Smooth muscle cell (in vitro differentiated cells): ENCODE results near the gene CWC27. TPM values are rescaled to one million over a fixed set of nuclear protein-coding genes. Genes with fewer than 3 reads are reported as not detected.

Source experiments
- DNase-seq: peaks from one replicate; lab custom pipeline; 2025; ENCODE audit not compliant: unreplicated experiment; lab: John Stamatoyannopoulos, UW
- H2AFZ ChIP-seq: fragments of 200-600 bp; sonication (generic); 2 replicates; pipeline ENCODE4 v1.6.0; 2016; ENCODE audit warnings: antibody characterized with exemption, low read depth, mild to moderate bottlenecking
- H3F3A ChIP-seq: fragments of 200-600 bp; sonication (generic); 2 replicates; pipeline ENCODE4 v1.6.0; 2017; ENCODE audit warnings: antibody characterized with exemption, low read depth
- H3K27ac ChIP-seq: fragments of 200-600 bp; sonication (generic); 2 replicates; pipeline ENCODE4 v1.5.1; 2016; ENCODE audit warnings: low read depth, mild to moderate bottlenecking
- H3K27me3 ChIP-seq: fragments of 200-600 bp; sonication (generic); 2 replicates; pipeline ENCODE4 v1.6.1; 2016; ENCODE audit warnings: low read depth, mild to moderate bottlenecking
- H3K36me3 ChIP-seq: fragments of 200-600 bp; sonication (generic); 2 replicates; pipeline ENCODE4 v1.5.1; 2016; ENCODE audit warnings: low read depth
- H3K4me1 ChIP-seq: fragments of 200-600 bp; sonication (generic); 2 replicates; pipeline ENCODE4 v1.5.1; 2016; ENCODE audit warnings: low read depth
- H3K4me2 ChIP-seq: fragments of 200-600 bp; sonication (generic); 2 replicates; pipeline ENCODE4 v1.6.0; 2016; ENCODE audit warnings: mild to moderate bottlenecking
- H3K4me3 ChIP-seq: fragments of 200-600 bp; sonication (generic); 2 replicates; pipeline ENCODE4 v1.5.1; 2016; ENCODE audit warnings: mild to moderate bottlenecking
- H3K79me2 ChIP-seq: fragments of 200-600 bp; sonication (generic); 2 replicates; pipeline ENCODE4 v1.6.0; 2016; ENCODE audit warnings: low read depth, mild to moderate bottlenecking
- H3K9ac ChIP-seq: fragments of 200-600 bp; sonication (generic); 2 replicates; pipeline ENCODE4 v1.6.0; 2016; ENCODE audit warnings: low read depth
- H3K9me3 ChIP-seq: fragments of 200-600 bp; sonication (generic); replicated peaks from 2 replicates; pipeline ENCODE4 v1.5.1; 2016; ENCODE audit warnings: low read depth
- H4K20me1 ChIP-seq: fragments of 200-600 bp; sonication (generic); 2 replicates; pipeline ENCODE4 v1.6.0; 2016; ENCODE audit warnings: low read depth
- CTCF ChIP-seq: fragments of 200-600 bp; sonication (generic); IDR thresholded peaks from 2 replicates; pipeline ENCODE4 v1.5.1; 2017; ENCODE audit warnings: borderline replicate concordance, mild to moderate bottlenecking, antibody characterized with exemption; ENCODE audit not compliant: insufficient read depth, poor library complexity, severe bottlenecking
- WGBS: methylation state at CpG from one replicate; pipeline ENCODE4 v1.1.7; 2016; ENCODE audit warnings: low lambda C conversion rate; 5-methylcytosine and 5-hydroxymethylcytosine counted together
- polyA plus RNA-seq: library from polyadenylated mRNA; unstranded; fragments of >200 nt; fragmentation: Nextera tagmentation; extraction: Ambion mirVana; gene quantifications from 2 replicates; pipeline ENCODE4 v1.2.1, GENCODE V29; 2016
- total RNA-seq: library from RNA; depleted of rRNA; stranded (reverse); fragments of >200 nt; gene quantifications from 2 replicates; pipeline ENCODE4 v1.2.3, GENCODE V29; 2014

CWC27 gene
- total and polyA plus RNA-seq, 2 experiments from 2014 or later, result 34.6 to 40.8 TPM

GRCh38 chr5:64839936-64840335 is 71.2 kb downstream of the CWC27 start:
- Histone ChIP-seq H3K79me2 (no peaks in the 10 kb centered on the region), H3K4me1 (peaks cover 3% of the 10 kb centered on the region), H2AFZ (no peak overlapping the region), H3F3A (no peaks in the 10 kb centered on the region), H3K9ac (no peak overlapping the region), H3K27ac (no peak overlapping the region), H3K36me3 (no peaks in the 10 kb centered on the region), H3K4me2 (no peak overlapping the region), H3K4me3 (no peak overlapping the region), H3K9me3 (no peaks in the 10 kb centered on the region), H3K27me3 (no peaks in the 10 kb centered on the region), H4K20me1 (no peaks in the 10 kb centered on the region)
- no peak for DNase-seq
- no peak for TF ChIP-seq CTCF
- WGBS, result 92% methylated on average over 1 of the region's 1 CpG

- Histone ChIP-seq H3K27ac (no peak overlapping the region), H3K4me3 (no peak overlapping the region), H2AFZ (no peak overlapping the region), H4K20me1 (no peaks in the 10 kb centered on the region), H3K27me3 (no peaks in the 10 kb centered on the region), H3K9ac (no peak overlapping the region), H3K4me1 (no peaks in the 10 kb centered on the region), H3K79me2 (no peaks in the 10 kb centered on the region), H3K36me3 (peaks cover 6% of the 10 kb centered on the region), H3F3A (no peaks in the 10 kb centered on the region), H3K4me2 (no peak overlapping the region), H3K9me3 (no peaks in the 10 kb centered on the region)
- no peak for DNase-seq
- WGBS, result 97% methylated on average over 1 of the region's 1 CpG
- TF ChIP-seq CTCF, result no peak
These were observed 72.2 kb downstream of the CWC27 start for GRCh38 chr5:64840958-64841357.

GRCh38 chr5:64853777-64854176 is 85.0 kb downstream of the CWC27 start:
- Histone ChIP-seq H2AFZ (no peak overlapping the region), H3K4me3 (no peak overlapping the region), H3K36me3 (no peaks in the 10 kb centered on the region), H3K27ac (no peak overlapping the region), H3K4me1 (no peaks in the 10 kb centered on the region), H3K4me2 (no peak overlapping the region), H3K9ac (no peak overlapping the region), H4K20me1 (no peaks in the 10 kb centered on the region), H3K27me3 (no peaks in the 10 kb centered on the region), H3F3A (no peaks in the 10 kb centered on the region), H3K79me2 (no peaks in the 10 kb centered on the region), H3K9me3 (no peaks in the 10 kb centered on the region)
- no peak for TF ChIP-seq CTCF
- no peak for DNase-seq
- 95% methylated on average over 5 of the region's 5 CpGs for WGBS

GRCh38 chr5:64854855-64855254 is 86.1 kb downstream of the CWC27 start:
- Histone ChIP-seq H2AFZ (no peak overlapping the region), H3K27ac (no peak overlapping the region), H3K36me3 (no peaks in the 10 kb centered on the region), H3K9me3 (no peaks in the 10 kb centered on the region), H3K9ac (no peak overlapping the region), H3K4me3 (no peak overlapping the region), H3K79me2 (no peaks in the 10 kb centered on the region), H3F3A (no peaks in the 10 kb centered on the region), H4K20me1 (no peaks in the 10 kb centered on the region), H3K4me2 (no peak overlapping the region), H3K27me3 (no peaks in the 10 kb centered on the region), H3K4me1 (no peaks in the 10 kb centered on the region)
- WGBS, result 72% methylated on average over 1 of the region's 1 CpG
- no peak for TF ChIP-seq CTCF
- DNase-seq, result no peak
